GM19372 (cell line): ENCODE data around the gene MYD88.

ENCODE experiments used
- ATAC-seq: cut with Tn5 transposase; IDR thresholded peaks from one replicate; pipeline ENCODE4 v1.9.1; 2021; ENCODE audit warnings: mild to moderate bottlenecking, low read depth, moderate library complexity; ENCODE audit not compliant: unreplicated experiment

Gene MYD88

DNA sequence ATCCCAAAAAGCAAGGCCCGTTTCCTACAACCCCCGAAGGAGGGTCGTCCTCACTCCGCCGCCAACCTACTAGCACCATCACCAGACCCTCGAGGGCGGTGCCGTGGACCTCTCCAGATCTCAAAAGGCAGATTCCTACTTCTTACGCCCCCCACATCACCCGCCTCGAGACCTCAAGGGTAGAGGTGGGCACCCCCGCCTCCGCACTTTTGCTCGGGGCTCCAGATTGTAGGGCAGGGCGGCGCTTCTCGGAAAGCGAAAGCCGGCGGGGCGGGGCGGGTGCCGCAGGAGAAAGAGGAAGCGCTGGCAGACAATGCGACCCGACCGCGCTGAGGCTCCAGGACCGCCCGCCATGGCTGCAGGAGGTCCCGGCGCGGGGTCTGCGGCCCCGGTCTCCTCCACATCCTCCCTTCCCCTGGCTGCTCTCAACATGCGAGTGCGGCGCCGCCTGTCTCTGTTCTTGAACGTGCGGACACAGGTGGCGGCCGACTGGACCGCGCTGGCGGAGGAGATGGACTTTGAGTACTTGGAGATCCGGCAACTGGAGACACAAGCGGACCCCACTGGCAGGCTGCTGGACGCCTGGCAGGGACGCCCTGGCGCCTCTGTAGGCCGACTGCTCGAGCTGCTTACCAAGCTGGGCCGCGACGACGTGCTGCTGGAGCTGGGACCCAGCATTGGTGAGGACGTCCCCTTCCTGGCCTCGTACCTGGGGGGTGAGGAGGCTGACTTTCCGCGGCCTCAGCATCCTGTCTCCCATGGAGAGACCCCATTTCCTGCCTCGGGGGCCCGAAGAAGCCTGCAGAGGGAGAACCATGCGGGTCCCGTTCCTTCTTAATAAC, at the start of gene MYD88:
MYD88 (plus strand) TSS at position 313 of the 842 bp plus-strand sequence; CDS start at position 353, 40 bp downstream.
- peak; percentile 30 for ATAC-seq

DNA sequence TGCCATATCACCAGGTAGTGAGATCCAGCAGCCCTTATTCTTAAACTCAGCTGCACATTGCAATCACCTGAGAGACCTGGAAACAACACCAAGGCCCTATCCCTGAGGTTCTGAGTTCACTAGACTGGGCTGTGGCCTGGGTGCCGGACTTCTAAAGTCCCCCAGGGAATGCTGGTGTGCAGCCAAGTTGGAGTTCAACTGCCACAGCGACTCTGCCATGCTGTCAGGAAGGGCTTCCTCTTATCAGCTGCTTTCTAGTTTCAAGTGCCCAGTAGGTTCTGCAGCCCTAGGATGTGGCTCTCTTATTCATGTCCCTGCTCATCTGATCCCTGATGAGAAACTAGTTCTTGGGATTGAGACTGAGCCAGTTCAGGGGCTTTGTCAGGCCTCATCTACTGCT, 49.3 kb upstream of the MYD88 start:
- ATAC-seq: no peak

DNA sequence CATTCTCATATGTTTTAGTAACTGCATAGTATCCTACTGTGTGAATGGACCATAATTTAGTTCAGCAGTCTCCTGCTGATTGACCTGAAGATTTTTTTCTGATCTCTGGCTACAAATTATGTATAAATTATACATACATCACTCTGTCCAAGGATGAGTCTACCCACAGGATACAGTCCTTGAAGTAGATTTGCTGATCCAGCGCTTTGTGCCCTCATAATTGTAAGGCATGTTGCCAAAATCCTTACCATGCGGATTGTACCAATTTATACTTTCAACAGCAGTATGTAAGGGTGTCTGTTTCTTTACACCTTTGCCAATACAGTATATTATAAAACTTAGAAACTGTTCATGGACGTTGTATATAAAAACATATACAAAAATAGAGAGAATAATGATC, 48.0 kb upstream of the MYD88 start:
- ATAC-seq: no peak

DNA sequence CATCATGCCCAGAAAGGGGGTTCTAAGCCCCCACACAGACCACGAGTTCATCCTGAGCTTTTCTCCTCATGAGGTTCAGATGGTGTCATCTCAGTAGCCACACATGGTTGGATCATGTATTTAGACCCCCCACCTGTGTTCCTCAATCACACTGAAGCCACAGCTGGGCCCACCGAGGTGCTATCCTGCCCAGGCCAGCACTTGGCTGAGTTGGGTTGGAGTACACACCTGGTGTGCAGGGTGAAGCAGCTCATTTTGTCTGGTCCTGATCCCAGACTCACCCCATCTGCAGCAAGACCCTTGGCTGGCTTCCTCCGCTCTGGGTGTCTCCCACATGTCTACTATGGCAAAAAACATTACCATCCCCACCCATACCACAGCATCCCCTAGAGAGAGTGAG, 43.5 kb upstream of the MYD88 start:
- ATAC-seq: no peak

DNA sequence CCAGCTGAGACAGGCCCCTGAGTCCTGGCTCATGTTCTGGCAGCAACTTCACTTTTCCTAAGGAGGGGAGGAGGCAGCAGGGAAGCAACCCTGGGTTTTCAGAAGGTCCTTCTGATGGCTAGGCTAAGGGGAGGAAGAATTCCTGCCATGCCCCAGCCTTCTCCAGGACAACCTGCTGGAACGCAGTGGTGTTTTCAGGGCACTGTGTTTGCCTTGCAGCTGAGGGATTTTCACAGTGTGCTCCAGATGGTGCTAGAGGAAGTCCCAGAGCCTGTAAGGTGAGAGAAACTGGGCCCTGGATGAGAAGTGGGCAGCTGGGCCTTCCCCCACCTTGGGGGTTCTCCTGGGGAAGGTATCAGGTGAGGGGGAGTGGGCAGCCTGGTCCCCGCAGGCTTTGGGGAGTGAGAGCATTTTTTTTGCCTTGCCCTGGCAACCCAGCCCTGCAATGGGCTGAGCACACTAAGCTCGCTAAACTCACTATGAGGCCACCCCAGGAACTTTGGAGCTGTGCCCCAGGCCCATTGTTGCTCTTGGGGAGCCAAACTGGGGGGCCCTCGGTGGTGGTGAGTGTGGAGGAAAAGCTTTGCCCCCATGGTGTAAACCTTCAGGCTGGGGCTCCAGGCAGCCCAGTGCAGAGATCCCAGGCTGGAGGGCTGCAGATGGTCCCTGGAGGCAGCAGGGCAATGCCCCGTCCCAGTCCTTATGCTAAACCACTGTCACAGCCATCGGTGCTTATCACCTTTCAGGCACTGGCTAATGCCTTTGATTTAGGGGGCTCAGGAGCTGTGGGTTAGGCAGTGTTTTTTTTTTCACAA, 42.6 kb upstream of the MYD88 start:
- ATAC-seq: no peak

DNA sequence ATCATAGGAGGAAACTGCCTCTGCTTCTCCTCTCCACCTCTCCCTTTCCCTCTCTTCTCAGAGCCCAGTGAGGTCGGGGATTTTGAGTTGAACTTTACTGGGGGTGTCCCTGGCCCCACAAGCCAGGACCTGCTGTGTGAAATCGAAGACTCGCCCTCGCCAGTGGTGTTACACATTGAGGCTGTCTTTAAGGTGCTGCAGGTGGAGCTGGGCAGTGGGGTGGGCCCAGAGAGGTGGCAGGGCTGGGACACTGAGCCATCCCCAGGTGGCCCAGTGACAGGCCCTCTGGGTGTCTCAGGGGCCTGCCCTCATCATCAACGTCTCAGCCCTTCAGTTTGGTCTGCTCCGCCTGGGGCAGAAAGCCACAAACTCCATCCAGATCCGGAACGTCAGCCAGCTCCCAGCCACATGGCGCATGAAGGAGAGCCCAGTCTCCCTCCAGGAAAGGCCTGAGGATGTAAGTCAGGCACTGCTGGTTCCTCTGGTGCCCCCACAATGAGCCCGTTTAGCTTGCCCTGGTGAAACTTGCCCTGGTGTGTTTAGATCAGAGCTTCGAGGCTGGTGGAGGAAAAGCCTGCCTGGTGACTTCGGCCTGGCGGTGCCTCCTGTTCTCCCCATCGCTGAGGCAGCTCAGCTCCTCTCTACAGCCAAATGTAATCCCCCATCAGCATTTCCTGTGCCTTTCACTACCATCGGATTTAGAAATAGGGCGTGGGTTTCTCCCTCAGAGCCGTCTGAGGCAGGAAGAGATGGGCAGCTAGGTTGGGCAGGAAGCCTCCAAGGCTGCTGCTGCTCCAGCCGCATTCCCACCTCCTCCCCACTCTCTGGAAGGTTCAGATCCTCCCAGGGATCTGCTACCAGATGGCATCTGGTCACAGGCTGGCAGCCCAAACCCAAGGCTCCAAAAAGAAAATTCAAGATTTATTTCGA, 40.8 kb upstream of the MYD88 start:
- ATAC-seq: no peak

DNA sequence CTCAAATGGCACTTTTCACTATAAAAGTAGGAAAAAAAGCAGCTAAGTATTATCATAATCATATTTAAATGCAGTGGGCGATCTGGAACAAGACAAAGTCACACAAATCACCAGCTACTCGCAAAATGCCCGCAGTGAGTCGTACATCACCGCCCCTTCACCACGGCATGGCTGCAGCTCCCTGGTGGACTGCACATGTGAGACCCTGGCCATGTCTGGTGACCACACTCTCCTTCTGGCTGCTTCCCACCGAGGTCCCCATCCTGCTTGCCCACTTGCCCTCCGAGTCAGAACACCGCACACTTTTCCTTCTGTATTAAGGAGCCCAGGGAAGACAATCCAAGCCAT, 40.1 kb upstream of the MYD88 start:
- ATAC-seq: no peak

DNA sequence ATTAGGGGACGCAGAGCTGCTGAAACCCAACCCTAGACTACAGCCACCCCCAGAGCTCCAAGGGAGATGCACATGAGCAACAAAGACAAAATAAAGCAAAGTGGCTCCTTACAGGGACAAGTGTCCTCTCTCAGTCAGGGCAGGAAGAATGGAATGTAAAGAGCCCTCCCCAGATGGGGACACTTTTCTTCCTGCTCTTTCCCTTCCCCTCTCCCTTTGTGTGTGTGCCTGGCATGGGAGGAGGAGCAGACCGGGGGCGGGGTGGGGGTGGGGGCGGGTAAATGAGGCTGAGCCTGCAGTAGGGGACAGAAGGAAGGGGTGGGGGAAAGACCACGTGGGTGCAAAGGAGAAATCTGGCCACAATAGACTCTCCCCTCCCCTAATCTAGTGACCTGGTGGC, 38.9 kb upstream of the MYD88 start:
- ATAC-seq: no peak

DNA sequence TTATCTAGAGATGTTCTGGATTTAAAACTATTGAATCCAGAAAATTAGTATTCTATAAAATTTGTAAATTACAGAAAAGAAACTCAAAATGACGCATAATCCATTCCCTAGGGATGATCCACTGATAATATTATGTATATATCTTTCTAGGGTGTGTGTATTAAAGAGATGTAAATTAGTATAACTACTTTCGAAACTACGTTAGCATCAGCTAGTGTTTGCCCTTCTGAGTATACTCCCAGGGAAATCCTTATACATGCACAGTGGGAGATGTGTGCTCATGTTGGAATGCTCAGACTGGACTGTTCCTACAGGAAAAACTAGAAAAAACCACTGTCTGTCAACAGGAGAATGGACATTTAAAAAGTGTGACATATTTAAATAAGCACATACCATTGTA, 38.0 kb upstream of the MYD88 start:
- no peak for ATAC-seq

DNA sequence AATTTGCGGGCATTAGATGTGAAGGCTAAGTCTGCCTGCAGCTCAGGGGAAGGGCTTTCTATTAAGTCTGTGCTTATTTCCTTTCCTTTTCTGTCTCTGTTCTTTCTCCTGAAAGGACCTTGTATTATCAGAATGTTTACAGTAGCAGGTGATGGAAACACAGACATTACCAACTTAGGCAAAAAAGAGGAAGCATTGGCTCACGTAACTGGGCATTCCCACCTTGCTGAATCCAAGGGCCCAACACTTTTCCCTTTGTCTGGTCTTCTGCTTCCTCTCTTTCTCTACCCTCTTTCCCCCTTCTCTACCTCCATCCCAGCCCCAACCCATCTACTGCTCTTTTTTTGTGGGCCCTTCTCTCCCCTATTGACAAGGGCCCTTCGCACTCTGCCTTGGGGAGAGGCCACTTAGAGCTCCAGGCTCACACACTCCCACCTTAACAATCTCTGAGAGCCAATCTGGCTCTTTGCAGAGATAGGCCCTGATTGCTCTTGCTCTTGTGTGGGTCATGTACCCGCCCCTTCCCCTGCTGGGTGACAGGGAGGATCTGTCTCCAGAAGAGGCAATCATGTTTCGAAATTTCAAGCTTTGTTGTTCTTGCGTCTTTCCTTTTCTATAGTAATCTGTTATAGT, 36.5 kb upstream of the MYD88 start:
- no peak for ATAC-seq

DNA sequence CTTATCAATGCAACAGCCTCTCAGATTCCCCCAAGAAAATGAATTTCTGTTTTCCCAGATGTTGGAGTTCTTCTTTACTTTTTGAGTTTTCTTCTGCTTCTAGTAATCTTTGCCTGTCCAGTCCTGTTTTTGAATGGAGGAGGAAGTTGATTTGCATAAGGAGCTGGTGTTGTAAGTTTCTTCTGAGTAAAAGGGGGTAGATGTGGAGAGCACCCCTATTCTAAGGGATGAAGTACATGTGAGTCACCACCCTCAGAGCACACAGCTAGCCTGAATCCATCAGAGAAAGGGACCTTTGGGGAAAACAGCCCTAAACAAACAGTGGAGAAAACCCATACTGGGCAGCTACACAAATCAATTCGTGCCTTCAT, 36.0 kb upstream of the MYD88 start:
- no peak for ATAC-seq

DNA sequence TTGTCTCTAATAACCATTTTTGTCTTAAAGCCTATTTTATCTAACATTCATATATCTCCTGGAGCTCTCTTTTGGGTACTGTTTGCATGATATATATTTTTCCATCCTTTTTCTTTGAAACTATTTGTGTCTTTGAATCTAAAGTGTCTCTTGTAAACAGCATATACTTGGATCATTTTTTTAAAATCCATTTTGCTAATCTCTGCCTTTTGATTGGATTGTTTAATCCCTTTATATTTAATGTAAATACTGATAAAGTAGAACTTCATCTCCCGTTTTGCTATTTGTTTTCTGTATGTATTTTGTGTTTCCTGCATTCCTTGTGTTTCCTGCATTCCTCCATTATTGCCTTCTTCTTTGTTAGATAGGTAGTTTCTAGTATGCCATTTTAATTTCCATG, 32.9 kb upstream of the MYD88 start:
- ATAC-seq: no peak

DNA sequence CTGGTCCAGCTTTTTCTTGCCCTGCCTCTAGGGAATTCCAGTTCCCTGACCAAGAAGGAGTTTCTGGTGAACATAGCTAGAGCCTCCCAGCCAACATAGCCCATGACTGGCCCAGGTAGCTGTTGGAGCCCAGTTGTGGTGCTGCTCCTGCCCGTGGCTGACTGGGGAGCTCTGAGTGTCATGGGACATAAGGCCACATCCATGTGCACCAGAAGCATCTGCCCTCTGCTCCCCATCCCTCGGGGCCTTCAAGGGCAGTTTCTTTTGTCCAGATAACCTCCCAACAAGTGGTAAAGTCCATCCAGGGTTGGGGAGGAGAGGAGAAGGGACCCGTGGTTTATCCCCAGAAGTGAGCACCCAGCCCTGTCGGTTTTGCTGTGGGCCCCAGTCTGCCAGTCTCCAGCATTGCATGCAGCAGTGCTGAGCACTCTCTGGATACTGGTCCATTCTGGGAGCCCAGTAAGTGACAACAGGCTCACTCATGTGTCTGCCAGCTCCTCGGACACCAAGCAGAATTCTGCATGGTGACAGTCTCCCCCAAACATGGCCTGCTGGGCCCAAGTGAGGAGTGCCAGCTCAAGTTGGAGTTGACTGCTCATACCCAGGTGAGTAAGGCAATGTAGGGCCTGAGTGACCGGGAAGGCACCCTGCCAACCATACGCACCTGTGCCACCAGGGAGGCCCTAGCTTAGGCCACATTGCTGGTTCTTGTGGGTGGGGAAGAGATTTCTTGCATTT, 30.4 kb upstream of the MYD88 start:
- ATAC-seq: no peak

DNA sequence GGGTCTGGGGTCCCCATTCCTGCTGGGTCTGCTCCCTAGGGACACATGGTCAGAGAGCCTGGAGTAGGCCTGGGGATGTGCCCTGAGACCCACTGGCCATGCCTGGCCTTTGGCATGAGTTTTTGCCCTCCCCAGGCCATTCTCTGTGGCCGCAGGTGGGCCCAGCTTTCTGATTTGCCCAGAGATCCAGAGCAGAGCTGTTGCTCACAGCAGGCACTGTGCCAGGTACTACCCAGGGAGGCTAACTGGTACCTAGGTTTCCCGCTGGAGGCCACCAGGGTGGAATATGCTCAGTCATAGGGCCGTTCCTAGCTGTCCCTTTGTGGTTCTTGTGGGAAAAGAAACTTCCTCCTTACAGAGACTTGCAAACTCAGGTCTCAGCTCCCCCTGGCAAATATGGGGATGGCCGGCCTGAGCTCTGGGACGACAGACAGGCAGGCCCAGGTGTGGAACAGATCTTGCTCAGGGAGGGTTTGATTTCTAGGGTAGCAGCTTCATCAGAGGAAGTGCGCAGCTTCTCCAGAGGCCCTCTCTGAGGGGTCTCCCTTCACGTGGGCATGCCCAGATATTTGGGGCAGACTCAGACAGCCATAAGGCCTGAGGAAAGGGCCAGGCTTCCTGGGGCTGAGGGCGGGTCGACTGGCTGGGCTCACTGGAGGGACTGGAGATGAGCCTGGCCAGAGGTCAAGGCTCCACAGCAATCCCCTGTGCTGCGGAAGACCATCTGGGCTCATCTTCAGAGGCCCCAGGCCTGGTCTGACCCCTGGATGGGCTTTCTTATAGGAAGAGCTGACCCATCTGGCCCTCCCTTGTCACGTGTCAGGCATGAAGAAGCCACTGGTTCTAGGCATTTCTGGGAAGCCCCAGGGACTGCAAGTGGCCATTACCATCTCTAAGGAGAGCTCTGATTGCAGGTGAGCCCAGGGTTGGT, 29.5 kb upstream of the MYD88 start:
- ATAC-seq: no peak

DNA sequence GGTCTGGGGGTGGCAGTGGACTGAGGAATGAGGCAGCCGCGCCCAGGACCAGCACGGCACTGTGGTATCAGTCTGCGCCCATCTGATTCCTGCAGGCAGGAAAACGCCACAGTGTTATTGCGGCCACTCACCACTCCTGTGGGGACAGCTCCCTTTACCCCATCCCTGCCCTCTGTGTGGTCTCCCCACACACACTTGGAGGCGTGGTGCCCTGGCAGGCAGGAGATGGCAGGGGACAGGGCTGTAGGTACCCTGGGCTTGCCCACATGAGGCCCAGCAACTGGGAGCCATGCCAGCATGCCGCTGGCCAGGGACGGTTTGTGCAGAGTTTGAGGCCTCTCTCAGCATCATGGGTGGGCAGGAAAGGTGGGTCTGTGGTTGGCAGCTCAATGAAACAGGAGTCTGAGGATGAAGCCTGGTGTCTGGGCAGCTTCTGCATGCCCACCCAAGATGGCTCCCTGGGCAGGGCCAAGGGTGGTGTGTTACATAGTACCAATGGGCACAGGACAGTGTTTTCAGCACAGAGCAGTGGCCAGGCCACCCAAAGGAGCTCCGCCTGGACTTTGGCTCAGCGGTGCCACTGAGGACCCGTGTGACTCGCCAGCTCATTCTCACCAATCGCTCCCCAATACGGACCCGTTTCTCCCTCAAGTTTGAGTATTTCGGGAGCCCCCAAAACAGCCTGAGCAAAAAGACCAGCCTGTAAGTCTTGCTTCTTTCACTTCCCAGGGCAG, 28.7 kb upstream of the MYD88 start:
- ATAC-seq: no peak

DNA sequence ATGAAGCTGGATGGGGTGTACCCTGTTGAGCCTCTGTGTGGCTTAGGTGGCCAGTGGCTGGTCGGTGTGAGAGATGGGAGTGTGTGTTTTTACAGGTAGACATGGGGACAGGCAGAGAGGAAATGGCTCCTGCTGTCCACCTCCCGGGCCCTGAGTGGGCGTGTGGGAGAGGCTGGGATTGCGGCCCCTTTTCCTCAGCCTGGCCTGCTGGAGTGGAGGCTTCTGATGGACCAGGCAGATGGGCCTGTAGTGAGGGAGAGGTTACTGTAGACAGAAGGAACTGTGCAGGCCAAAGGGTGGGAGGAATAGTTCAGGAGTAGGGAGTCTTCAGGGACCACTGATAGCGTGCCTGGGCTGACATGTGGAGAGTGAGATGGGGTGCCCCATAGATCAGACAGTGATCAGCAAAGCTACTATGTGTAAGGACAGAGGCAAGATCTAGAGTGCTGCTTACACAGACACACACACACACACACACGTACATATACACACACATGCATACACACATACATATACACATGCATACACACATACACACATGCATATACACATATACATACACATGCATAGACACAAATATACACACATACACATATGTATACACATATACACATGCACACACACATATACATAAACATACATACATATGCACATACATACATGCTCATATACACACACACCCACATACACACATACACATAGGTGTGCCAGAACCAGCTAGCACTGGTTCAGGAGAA, 28.0 kb upstream of the MYD88 start:
- no peak for ATAC-seq

DNA sequence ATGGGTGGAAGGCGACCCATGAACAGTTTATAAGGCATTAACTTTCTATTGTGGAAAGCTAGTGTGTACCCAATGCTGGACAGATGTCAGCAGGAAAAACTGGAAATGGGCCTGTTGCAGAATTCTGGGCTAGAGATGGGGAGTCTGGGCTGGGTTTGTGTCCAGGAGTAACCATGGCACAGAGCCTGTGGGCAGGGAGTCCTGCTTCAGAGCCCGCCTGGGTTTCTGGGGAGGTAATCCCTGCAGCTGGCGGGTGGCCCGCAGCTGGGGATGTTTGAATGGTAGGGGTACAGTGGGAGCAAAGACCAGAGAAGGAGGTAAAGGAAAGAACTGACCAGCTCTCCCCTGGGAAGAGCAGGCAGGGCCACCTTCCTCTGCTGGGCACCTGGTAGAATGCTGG, 27.3 kb upstream of the MYD88 start:
- ATAC-seq: no peak
